HepG2 (cell line): ENCODE results near the gene RHBDL1. TPM values are rescaled to one million over a fixed set of nuclear protein-coding genes. Genes with fewer than 3 reads are reported as not detected.

Experiments
- AGO1 ChIP-seq: fragments of 200-400 bp; formaldehyde crosslinking; IDR thresholded peaks from 2 replicates; pipeline ENCODE4 v1.6.1; 2017; ENCODE audit warnings: mild to moderate bottlenecking, low read depth, low read length, moderate library complexity; ENCODE audit not compliant: poor library complexity, severe bottlenecking
- BATF2 ChIP-seq: sonication (generic); formaldehyde crosslinking; IDR thresholded peaks from 2 replicates; pipeline ENCODE4 v1.8.0; 2022; ENCODE audit warnings: mild to moderate bottlenecking, missing genetic modification reagents, moderate library complexity
- CENPT ChIP-seq: sonication (generic); formaldehyde crosslinking; IDR thresholded peaks from 2 replicates; pipeline ENCODE4 v1.8.0; 2022; ENCODE audit warnings: low read depth, mild to moderate bottlenecking, moderate library complexity, missing genetic modification reagents
- DRAP1 ChIP-seq: IDR thresholded peaks from 2 replicates; pipeline ENCODE4 v1.6.1; 2016; ENCODE audit warnings: missing genetic modification reagents, missing compliant biosample characterization
- E2F2 ChIP-seq: sonication (generic); formaldehyde crosslinking; IDR thresholded peaks from 2 replicates; pipeline ENCODE4 v1.4.0; 2020; ENCODE audit warnings: missing genetic modification reagents, borderline replicate concordance
- E2F5 ChIP-seq: sonication (generic); formaldehyde crosslinking; conservative IDR thresholded peaks from 2 replicates; pipeline ENCODE4 v1.4.0; 2020; ENCODE audit warnings: missing genetic modification reagents
- FIP1L1 ChIP-seq: fragments of 200-400 bp; formaldehyde crosslinking; IDR thresholded peaks from 2 replicates; pipeline ENCODE4 v1.6.1; 2018; ENCODE audit warnings: low read depth, mild to moderate bottlenecking, low read length, moderate library complexity, borderline replicate concordance; ENCODE audit not compliant: insufficient read depth
- HDAC2 ChIP-seq: sonication (generic); formaldehyde crosslinking; IDR thresholded peaks from 2 replicates; pipeline ENCODE4 v1.4.0; 2020; ENCODE audit warnings: missing genetic modification reagents
- KDM4B ChIP-seq: sonication (generic); formaldehyde crosslinking; IDR thresholded peaks from 2 replicates; pipeline ENCODE4 v1.4.0; 2020; ENCODE audit warnings: missing genetic modification reagents
- STAT5B ChIP-seq: sonication (generic); formaldehyde crosslinking; IDR thresholded peaks from 2 replicates; pipeline ENCODE4 v1.4.0; 2020; ENCODE audit warnings: missing genetic modification reagents
- ZFAT ChIP-seq: sonication (generic); formaldehyde crosslinking; conservative IDR thresholded peaks from 2 replicates; pipeline ENCODE4 v1.8.1; 2023; ENCODE audit warnings: missing genetic modification reagents, inconsistent platforms
- ZFP1 ChIP-seq: IDR thresholded peaks from 2 replicates; pipeline ENCODE4 v1.6.1; 2016
- ZIK1 ChIP-seq: sonication (generic); formaldehyde crosslinking; IDR thresholded peaks from 2 replicates; pipeline ENCODE4 v1.5.0; 2020; ENCODE audit warnings: mild to moderate bottlenecking, low read depth, missing genetic modification reagents, borderline replicate concordance
- ZNF142 ChIP-seq: sonication (generic); formaldehyde crosslinking; IDR thresholded peaks from 2 replicates; pipeline ENCODE4 v1.4.0; 2020; ENCODE audit warnings: missing genetic modification reagents
- ZNF34 ChIP-seq: sonication (generic); formaldehyde crosslinking; IDR thresholded peaks from 2 replicates; pipeline ENCODE4 v1.4.0; 2020; ENCODE audit warnings: mild to moderate bottlenecking, missing genetic modification reagents, borderline replicate concordance
- ZNF362 ChIP-seq: sonication (generic); formaldehyde crosslinking; IDR thresholded peaks from 2 replicates; pipeline ENCODE4 v1.4.0; 2020; ENCODE audit warnings: missing genetic modification reagents, mild to moderate bottlenecking, borderline replicate concordance
- ZNF619 ChIP-seq: sonication (generic); formaldehyde crosslinking; IDR thresholded peaks from 2 replicates; pipeline ENCODE4 v1.4.0; 2020; ENCODE audit warnings: mild to moderate bottlenecking, missing genetic modification reagents
- ZNF660 ChIP-seq: sonication (generic); formaldehyde crosslinking; IDR thresholded peaks from 2 replicates; pipeline ENCODE4 v1.5.1; 2020; ENCODE audit warnings: mild to moderate bottlenecking, low read depth, missing genetic modification reagents, borderline replicate concordance
- ZNF878 ChIP-seq: sonication (generic); formaldehyde crosslinking; IDR thresholded peaks from 2 replicates; pipeline ENCODE4 v1.8.1; 2023; ENCODE audit warnings: mild to moderate bottlenecking, missing genetic modification reagents, moderate library complexity
- polyA plus RNA-seq, 8 experiments: library from polyadenylated mRNA; depleted of rRNA in 3 of 8; stranded (reverse) in 7 of 8; unstranded in 1 of 8; fragments of >200 nt; fragmentation: Illumina TruSeq in 4 of 8; extraction: Trizol in 4 of 8; gene quantifications; 2 replicates each; pipeline versions ENCODE4 v1.2.1 to v1.2.3, GENCODE V29; 2011 to 2016; ENCODE audit warnings: low read depth in 4 of 8, missing spikeins in 1 of 8, mixed read lengths in 1 of 8; ENCODE audit not compliant: insufficient read depth in 1 of 8
- total RNA-seq, 5 experiments: library from RNA; depleted of rRNA; stranded (reverse); fragments of >200 nt; fragmentation: Illumina TruSeq; extraction: Trizol; gene quantifications; 2 replicates each; pipeline ENCODE4 v1.2.3, GENCODE V29; 2016; ENCODE audit warnings: low read depth in 1 of 5

RHBDL1 gene
- total and polyA plus RNA-seq, 2 of the 13 experiments (the other 11 are each of a cell fraction or from before 2014, with no cell fraction given) = 1.8 to 3.8 TPM

- TF ChIP-seq E2F5 (CRISPR knock-in tag) (no peak), ZNF362 (CRISPR knock-in tag) (peak; percentile 36; the same call in 1 of the 2 replicates), ZNF34 (CRISPR knock-in tag) (peak; percentile 31; the same call in 1 of the 2 replicates), FIP1L1 (no peak), STAT5B (no peak), ZNF878 (CRISPR knock-in tag) (peak; percentile 72; the same call in 1 of the 2 replicates), ZIK1 (CRISPR knock-in tag) (peak; percentile 11; the same call in 1 of the 2 replicates), DRAP1 (no peak), ZNF142 (CRISPR knock-in tag) (peak; percentile 68; the same call in 1 of the 2 replicates), ZNF660 (CRISPR knock-in tag) (no peak), CENPT (CRISPR knock-in tag) (no peak), ZNF619 (no peak), E2F2 (CRISPR knock-in tag) (no peak), HDAC2 (CRISPR knock-in tag) (no peak), KDM4B (no peak), ZFAT (CRISPR knock-in tag) (no peak), ZFP1 (CRISPR knock-in tag) (no peak), BATF2 (CRISPR knock-in tag) (no peak), AGO1 (peak; percentile 0)
Measured at GRCh38 chr16:630249-630814, 45.1 kb upstream of the RHBDL1 start (continued).
